ENCODE measurements around the gene ENDOV.

Gene ENDOV

GRCh38 chr17:80458016-80458415, 43.0 kb downstream of the ENDOV start:
- H3K9ac ChIP-seq (ENCODE audit: low read length), result no peak overlapping the region
- H3K9me3 ChIP-seq (ENCODE audit: insufficient read depth, low read depth, low read length), result peaks cover 5% of the 10 kb centered on the region
- no peaks in the 10 kb centered on the region for H3K27me3 ChIP-seq (ENCODE audit: insufficient read depth, low read length)
- no peak overlapping the region for H3K18ac ChIP-seq (ENCODE audit: low read length)
- H2BK12ac ChIP-seq (ENCODE audit: low read length), result no peak overlapping the region
- H2AFZ ChIP-seq (ENCODE audit: insufficient read depth, low read length, poor library complexity), result no peak overlapping the region
- H2AK5ac ChIP-seq (ENCODE audit: low read length), result no peak overlapping the region
- no CpG with 5 or more reads among the region's 8 CpGs for WGBS (ENCODE audit: extremely low coverage, insufficient coverage, insufficient read length)
- no peak for DNase-seq
- peaks cover 7% of the 10 kb centered on the region for H3K79me2 ChIP-seq (ENCODE audit: control insufficient read depth, insufficient read depth, low read length, poor library complexity)
- H3K27ac ChIP-seq (ENCODE audit: low read depth, low read length), result no peak overlapping the region
- H4K91ac ChIP-seq (ENCODE audit: low read depth, low read length), result no peak overlapping the region
- H3K14ac ChIP-seq (ENCODE audit: low read length), result no peak overlapping the region
- no peak overlapping the region for H4K12ac ChIP-seq (ENCODE audit: low read depth, low read length)
- H2BK120ac ChIP-seq (ENCODE audit: insufficient read depth, low read length, poor library complexity), result no peak overlapping the region
- H3K4me1 ChIP-seq (ENCODE audit: control insufficient read depth in 1 of 2, insufficient read depth in 2 of 2, low read length in 2 of 2), result peaks cover 5 to 7% of the 10 kb centered on the region in 2 experiments
- H3K4me2 ChIP-seq (ENCODE audit: low read length), result no peak overlapping the region
- no peak overlapping the region for H4K8ac ChIP-seq (ENCODE audit: low read depth, low read length)
- no peak overlapping the region for H3K23ac ChIP-seq (ENCODE audit: low read length)
- H3K4ac ChIP-seq (ENCODE audit: low read depth, low read length), result no peak overlapping the region
- H3K4me3 ChIP-seq (ENCODE audit: low read depth, low read length), result no peak overlapping the region
- H2BK5ac ChIP-seq (ENCODE audit: low read depth, low read length, poor library complexity), result no peak overlapping the region
- H3K79me1 ChIP-seq (ENCODE audit: low read length), result peaks cover 11% of the 10 kb centered on the region
- H3K36me3 ChIP-seq (ENCODE audit: control insufficient read depth in 1 of 2, insufficient read depth in 2 of 2, low read length in 2 of 2), result no peaks in the 10 kb centered on the region

DNA sequence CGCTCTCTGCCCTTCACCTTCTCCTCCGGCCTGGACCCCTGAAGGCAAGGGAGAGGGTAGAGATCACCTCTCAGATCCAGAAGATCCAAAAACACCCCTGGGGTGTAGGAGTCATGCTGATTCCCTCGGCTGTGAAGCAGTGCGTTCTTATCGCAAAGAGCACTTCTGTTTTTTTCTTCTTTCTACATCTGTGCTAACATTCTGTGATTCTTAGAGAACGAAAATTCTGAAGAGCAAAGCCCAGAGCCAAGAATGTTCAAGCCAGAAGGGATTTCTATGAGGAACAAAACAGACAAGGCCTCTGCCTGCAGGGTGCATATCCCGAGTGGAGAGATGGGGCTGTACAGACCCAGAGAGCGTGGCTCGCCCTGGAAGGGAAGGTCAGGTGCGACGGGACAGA, 44.3 kb downstream of the ENDOV start:
- Histone ChIP-seq H2BK120ac (ENCODE audit: insufficient read depth, low read length, poor library complexity) (no peak overlapping the region), H2AK5ac (ENCODE audit: low read length) (no peak overlapping the region), H4K91ac (ENCODE audit: low read depth, low read length) (no peak overlapping the region), H4K12ac (ENCODE audit: low read depth, low read length) (no peak overlapping the region), H3K79me1 (ENCODE audit: low read length) (peaks cover 10% of the 10 kb centered on the region), H3K23ac (ENCODE audit: low read length) (no peak overlapping the region), H3K4me3 (ENCODE audit: low read depth, low read length) (no peak overlapping the region), H3K4me2 (ENCODE audit: low read length) (no peak overlapping the region), H4K8ac (ENCODE audit: low read depth, low read length) (no peak overlapping the region), H2AFZ (ENCODE audit: insufficient read depth, low read length, poor library complexity) (no peak overlapping the region), H3K36me3 (ENCODE audit: control insufficient read depth in 1 of 2, insufficient read depth in 2 of 2, low read length in 2 of 2) (no peaks in the 10 kb centered on the region), H3K4ac (ENCODE audit: low read depth, low read length) (no peak overlapping the region), H2BK12ac (ENCODE audit: low read length) (no peak overlapping the region), H3K27ac (ENCODE audit: low read depth, low read length) (no peak overlapping the region), H3K79me2 (ENCODE audit: control insufficient read depth, insufficient read depth, low read length, poor library complexity) (peaks cover 5% of the 10 kb centered on the region), H3K18ac (ENCODE audit: low read length) (no peak overlapping the region), H3K9ac (ENCODE audit: low read length) (no peak overlapping the region), H3K14ac (ENCODE audit: low read length) (no peak overlapping the region), H2BK5ac (ENCODE audit: low read depth, low read length, poor library complexity) (no peak overlapping the region), H3K4me1 (ENCODE audit: control insufficient read depth in 1 of 2, insufficient read depth in 2 of 2, low read length in 2 of 2) (peaks cover under 1 to 2% of the 10 kb centered on the region in 2 experiments), H3K27me3 (ENCODE audit: insufficient read depth, low read length) (no peaks in the 10 kb centered on the region), H3K9me3 (ENCODE audit: insufficient read depth, low read depth, low read length) (peaks cover 1% of the 10 kb centered on the region)
- no peak for DNase-seq
- WGBS (ENCODE audit: extremely low coverage, insufficient coverage, insufficient read length), result no CpG with 5 or more reads among the region's 11 CpGs

- Histone ChIP-seq H3K27me3 (ENCODE audit: insufficient read depth, low read length) (no peaks in the 10 kb centered on the region), H3K18ac (ENCODE audit: low read length) (no peak overlapping the region), H3K36me3 (ENCODE audit: control insufficient read depth in 1 of 2, insufficient read depth in 2 of 2, low read length in 2 of 2) (no peaks in the 10 kb centered on the region), H3K79me1 (ENCODE audit: low read length) (no peaks in the 10 kb centered on the region), H3K9me3 (ENCODE audit: insufficient read depth, low read depth, low read length) (peaks cover 1% of the 10 kb centered on the region), H2BK12ac (ENCODE audit: low read length) (no peak overlapping the region), H3K4me1 (ENCODE audit: control insufficient read depth in 1 of 2, insufficient read depth in 2 of 2, low read length in 2 of 2) (no peaks in the 10 kb centered on the region), H3K14ac (ENCODE audit: low read length) (no peak overlapping the region), H4K12ac (ENCODE audit: low read depth, low read length) (no peak overlapping the region), H2BK5ac (ENCODE audit: low read depth, low read length, poor library complexity) (no peak overlapping the region), H3K9ac (ENCODE audit: low read length) (no peak overlapping the region), H4K8ac (ENCODE audit: low read depth, low read length) (no peak overlapping the region), H2AK5ac (ENCODE audit: low read length) (no peak overlapping the region), H3K23ac (ENCODE audit: low read length) (no peak overlapping the region), H2BK120ac (ENCODE audit: insufficient read depth, low read length, poor library complexity) (no peak overlapping the region), H3K79me2 (ENCODE audit: control insufficient read depth, insufficient read depth, low read length, poor library complexity) (no peaks in the 10 kb centered on the region), H3K4me2 (ENCODE audit: low read length) (no peak overlapping the region), H3K4ac (ENCODE audit: low read depth, low read length) (no peak overlapping the region), H3K27ac (ENCODE audit: low read depth, low read length) (no peak overlapping the region), H2AFZ (ENCODE audit: insufficient read depth, low read length, poor library complexity) (no peak overlapping the region), H3K4me3 (ENCODE audit: low read depth, low read length) (no peak overlapping the region), H4K91ac (ENCODE audit: low read depth, low read length) (no peak overlapping the region)
- no CpG with 5 or more reads among the region's 8 CpGs for WGBS (ENCODE audit: extremely low coverage, insufficient coverage, insufficient read length)
- no peak for DNase-seq
Observed at GRCh38 chr17:80460429-80460834, 45.5 kb downstream of the ENDOV start.

GRCh38 chr17:80461528-80462160, 46.7 kb downstream of the ENDOV start:
- peaks cover 2% of the 10 kb centered on the region for H3K27me3 ChIP-seq (ENCODE audit: insufficient read depth, low read length)
- no CpG with 5 or more reads among the region's 20 CpGs for WGBS (ENCODE audit: extremely low coverage, insufficient coverage, insufficient read length)

More at GRCh38 chr17:80461528-80462160, 46.7 kb downstream of the ENDOV start:
- Histone ChIP-seq H3K9ac (ENCODE audit: low read length) (no peak overlapping the region), H2BK12ac (ENCODE audit: low read length) (no peak overlapping the region), H3K9me3 (ENCODE audit: insufficient read depth, low read depth, low read length) (peaks cover 3% of the 10 kb centered on the region), H3K4ac (ENCODE audit: low read depth, low read length) (no peak overlapping the region), H3K27ac (ENCODE audit: low read depth, low read length) (no peak overlapping the region), H2BK5ac (ENCODE audit: low read depth, low read length, poor library complexity) (no peak overlapping the region), H4K12ac (ENCODE audit: low read depth, low read length) (no peak overlapping the region), H4K91ac (ENCODE audit: low read depth, low read length) (no peak overlapping the region), H3K18ac (ENCODE audit: low read length) (no peak overlapping the region), H4K8ac (ENCODE audit: low read depth, low read length) (no peak overlapping the region), H3K36me3 (ENCODE audit: control insufficient read depth in 1 of 2, insufficient read depth in 2 of 2, low read length in 2 of 2) (no peaks in the 10 kb centered on the region), H3K23ac (ENCODE audit: low read length) (no peak overlapping the region), H2BK120ac (ENCODE audit: insufficient read depth, low read length, poor library complexity) (no peak overlapping the region), H3K4me3 (ENCODE audit: low read depth, low read length) (no peak overlapping the region), H3K79me1 (ENCODE audit: low read length) (no peaks in the 10 kb centered on the region), H3K4me1 (ENCODE audit: control insufficient read depth in 1 of 2, insufficient read depth in 2 of 2, low read length in 2 of 2) (no peaks in the 10 kb centered on the region), H2AK5ac (ENCODE audit: low read length) (no peak overlapping the region), H3K14ac (ENCODE audit: low read length) (no peak overlapping the region), H3K4me2 (ENCODE audit: low read length) (no peak overlapping the region), H2AFZ (ENCODE audit: insufficient read depth, low read length, poor library complexity) (no peak overlapping the region), H3K79me2 (ENCODE audit: control insufficient read depth, insufficient read depth, low read length, poor library complexity) (no peaks in the 10 kb centered on the region)
- no peak for DNase-seq

Measured in trophoblast cell (in vitro differentiated cells and primary cell).